Adrenal gland (tissue), 5 donors: Measurements from ENCODE around the gene HYAL2.

Experiments used
- POLR2A ChIP-seq, 2 donors: fragments of 450-650 bp; IDR thresholded peaks; one replicate each; pipeline ENCODE4 v1.6.1; 2017; ENCODE audit warnings: antibody characterized with exemption in 2 of 2, mild to moderate bottlenecking in 2 of 2, moderate library complexity in 1 of 2
- TF ChIP-seq, protein P1 (sequence below), 6 experiments: fragments of 450-650 bp in 4 of 6; fragments of 200-600 bp in 2 of 6; sonication (generic) in 1 of 6; IDR thresholded peaks; 1 replicate in 5 of 6; 2 replicates in 1 of 6; pipeline versions ENCODE4 v1.5.1 to v1.8.0; 2016 to 2021; ENCODE audit warnings: antibody characterized with exemption in 6 of 6, mild to moderate bottlenecking in 2 of 6, moderate library complexity in 1 of 6
- donor health status: DM: no; HTN: no; CAD: no.

DNA sequence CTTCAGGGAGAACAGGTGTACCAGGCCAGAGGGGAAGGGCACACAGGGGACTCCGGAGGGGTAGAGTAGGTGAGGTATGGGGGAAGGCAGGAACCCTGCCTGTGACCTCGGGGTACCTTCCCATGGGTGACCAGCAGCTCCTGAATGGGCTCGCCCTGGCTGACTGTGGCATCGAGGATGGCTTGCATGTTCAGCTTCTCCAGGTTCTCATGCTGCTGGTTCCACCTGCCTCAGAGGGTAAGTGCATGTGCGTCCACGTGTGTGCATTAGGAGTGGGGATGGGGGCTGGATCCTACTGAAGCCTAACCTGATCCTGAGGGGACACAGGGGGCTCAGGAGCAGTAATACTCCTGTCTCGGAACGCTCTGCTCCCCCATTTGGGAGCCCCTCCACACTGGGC, 22.5 kb upstream of the HYAL2 start:
- TF ChIP-seq, protein P1, sequence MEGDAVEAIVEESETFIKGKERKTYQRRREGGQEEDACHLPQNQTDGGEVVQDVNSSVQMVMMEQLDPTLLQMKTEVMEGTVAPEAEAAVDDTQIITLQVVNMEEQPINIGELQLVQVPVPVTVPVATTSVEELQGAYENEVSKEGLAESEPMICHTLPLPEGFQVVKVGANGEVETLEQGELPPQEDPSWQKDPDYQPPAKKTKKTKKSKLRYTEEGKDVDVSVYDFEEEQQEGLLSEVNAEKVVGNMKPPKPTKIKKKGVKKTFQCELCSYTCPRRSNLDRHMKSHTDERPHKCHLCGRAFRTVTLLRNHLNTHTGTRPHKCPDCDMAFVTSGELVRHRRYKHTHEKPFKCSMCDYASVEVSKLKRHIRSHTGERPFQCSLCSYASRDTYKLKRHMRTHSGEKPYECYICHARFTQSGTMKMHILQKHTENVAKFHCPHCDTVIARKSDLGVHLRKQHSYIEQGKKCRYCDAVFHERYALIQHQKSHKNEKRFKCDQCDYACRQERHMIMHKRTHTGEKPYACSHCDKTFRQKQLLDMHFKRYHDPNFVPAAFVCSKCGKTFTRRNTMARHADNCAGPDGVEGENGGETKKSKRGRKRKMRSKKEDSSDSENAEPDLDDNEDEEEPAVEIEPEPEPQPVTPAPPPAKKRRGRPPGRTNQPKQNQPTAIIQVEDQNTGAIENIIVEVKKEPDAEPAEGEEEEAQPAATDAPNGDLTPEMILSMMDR (IDR thresholded peaks at IDR 0.05), result no peak
- TF ChIP-seq POLR2A (IDR thresholded peaks at IDR 0.05), result no peak
